Measurements from ENCODE around the gene RNF10.

DNA sequence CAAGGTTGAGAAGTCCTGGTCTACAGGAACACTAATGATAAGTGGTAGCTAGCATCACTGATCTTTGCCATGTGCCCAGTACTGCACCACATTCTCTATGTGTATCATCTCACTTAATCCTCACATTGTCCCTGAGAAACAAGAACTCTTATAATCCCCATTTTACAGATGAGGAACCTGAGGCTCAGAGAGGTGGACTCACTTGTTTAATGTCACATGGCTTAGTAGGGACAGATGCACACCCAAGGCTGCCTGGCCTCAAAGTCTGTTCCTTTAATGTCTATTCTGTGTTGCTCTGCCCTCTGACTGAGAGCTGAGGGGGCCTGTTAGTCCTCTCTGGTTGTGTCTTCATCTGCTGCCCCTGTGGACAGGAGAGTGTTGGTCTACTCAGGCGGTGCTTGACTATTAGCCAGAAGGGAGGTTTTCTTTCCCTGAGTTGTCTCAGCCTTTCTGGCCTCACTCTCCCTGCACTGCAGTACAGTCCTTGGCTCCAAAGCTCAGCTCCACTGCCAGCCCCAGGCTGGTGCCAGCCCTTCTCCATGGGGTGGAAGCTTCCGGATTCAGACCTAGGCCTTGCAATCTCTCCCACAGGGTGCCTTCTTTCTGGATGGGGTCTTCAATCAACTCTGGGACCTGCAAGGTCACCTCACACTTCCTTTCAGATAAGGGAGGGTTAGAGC is 43.2 kb upstream of the RNF10 start:
- TF ChIP-seq POLR2A (IDR thresholded peaks at IDR 0.05), result no peak
- TF ChIP-seq, protein P1, sequence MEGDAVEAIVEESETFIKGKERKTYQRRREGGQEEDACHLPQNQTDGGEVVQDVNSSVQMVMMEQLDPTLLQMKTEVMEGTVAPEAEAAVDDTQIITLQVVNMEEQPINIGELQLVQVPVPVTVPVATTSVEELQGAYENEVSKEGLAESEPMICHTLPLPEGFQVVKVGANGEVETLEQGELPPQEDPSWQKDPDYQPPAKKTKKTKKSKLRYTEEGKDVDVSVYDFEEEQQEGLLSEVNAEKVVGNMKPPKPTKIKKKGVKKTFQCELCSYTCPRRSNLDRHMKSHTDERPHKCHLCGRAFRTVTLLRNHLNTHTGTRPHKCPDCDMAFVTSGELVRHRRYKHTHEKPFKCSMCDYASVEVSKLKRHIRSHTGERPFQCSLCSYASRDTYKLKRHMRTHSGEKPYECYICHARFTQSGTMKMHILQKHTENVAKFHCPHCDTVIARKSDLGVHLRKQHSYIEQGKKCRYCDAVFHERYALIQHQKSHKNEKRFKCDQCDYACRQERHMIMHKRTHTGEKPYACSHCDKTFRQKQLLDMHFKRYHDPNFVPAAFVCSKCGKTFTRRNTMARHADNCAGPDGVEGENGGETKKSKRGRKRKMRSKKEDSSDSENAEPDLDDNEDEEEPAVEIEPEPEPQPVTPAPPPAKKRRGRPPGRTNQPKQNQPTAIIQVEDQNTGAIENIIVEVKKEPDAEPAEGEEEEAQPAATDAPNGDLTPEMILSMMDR (IDR thresholded peaks at IDR 0.05), result no peak
- no peak for TF ChIP-seq POLR2AphosphoS5 (IDR thresholded peaks at IDR 0.05)
- TF ChIP-seq EP300 (IDR thresholded peaks at IDR 0.05), result no peak

All from stomach (tissue), 4 donors.